GM23248 (cell line): ENCODE results near the gene HOXC9.

Experiments
- EZH2 ChIP-seq: fragments of 200-600 bp; sonication (generic); IDR thresholded peaks from 2 replicates; pipeline ENCODE4 v1.6.1; 2018; ENCODE audit warnings: antibody characterized with exemption, mild to moderate bottlenecking; ENCODE audit not compliant: insufficient read depth, poor library complexity, severe bottlenecking
- EZH2phosphoT487 ChIP-seq: fragments of 200-600 bp; sonication (generic); IDR thresholded peaks from 2 replicates; pipeline ENCODE4 v1.6.1; 2018; ENCODE audit warnings: antibody characterized with exemption, moderate library complexity, mild to moderate bottlenecking, low read depth; ENCODE audit not compliant: insufficient read depth

GRCh38 chr12:53976823-53977595, 23.0 kb upstream of the HOXC9 start:
- TF ChIP-seq EZH2 (no peak), EZH2phosphoT487 (no peak)
